GM23338 (cell line): ENCODE results near the gene EPHA10. TPM values are rescaled to one million over a fixed set of nuclear protein-coding genes. Genes with fewer than 3 reads are reported as not detected.

Source experiments
- ATAC-seq: fragments of 200-7000 bp; cut with Tn5 transposase; 3 replicates; pipeline ENCODE4 v1.9.1; 2020
- DNase-seq: peaks from one replicate; pipeline ENCODE4 v3.0.0-alpha.2; 2015; ENCODE audit warnings: low spot score
- H2AFZ ChIP-seq: fragments of 200-600 bp; sonication (generic); 2 replicates; pipeline ENCODE4 v1.8.0; 2016; ENCODE audit warnings: antibody characterized with exemption, mild to moderate bottlenecking, moderate library complexity
- H3F3A ChIP-seq: fragments of 200-600 bp; sonication (generic); replicated peaks from 2 replicates; pipeline ENCODE4 v1.8.0; 2017; ENCODE audit warnings: antibody characterized with exemption, mixed run types, low read depth
- H3K27ac ChIP-seq: fragments of 200-600 bp; sonication (generic); 2 replicates; pipeline ENCODE4 v1.6.1; 2016; ENCODE audit warnings: low read depth
- H3K27me3 ChIP-seq: fragments of 200-600 bp; sonication (generic); 2 replicates; pipeline ENCODE4 v1.8.0; 2016; ENCODE audit warnings: mild to moderate bottlenecking, mixed run types, moderate library complexity; ENCODE audit not compliant: insufficient read depth
- H3K36me3 ChIP-seq: fragments of 200-600 bp; sonication (generic); 2 replicates; pipeline ENCODE4 v1.8.0; 2016; ENCODE audit warnings: mild to moderate bottlenecking; ENCODE audit not compliant: insufficient read depth
- H3K4me1 ChIP-seq: fragments of 200-600 bp; sonication (generic); 2 replicates; pipeline ENCODE4 v1.8.0; 2016; ENCODE audit warnings: mild to moderate bottlenecking, moderate library complexity; ENCODE audit not compliant: insufficient read depth
- H3K4me2 ChIP-seq: fragments of 200-600 bp; sonication (generic); 2 replicates; pipeline ENCODE4 v1.7.1; 2017; ENCODE audit warnings: mixed run types
- H3K4me3 ChIP-seq: fragments of 200-600 bp; sonication (generic); 2 replicates; pipeline ENCODE4 v1.6.1; 2016; ENCODE audit warnings: mixed run types
- H3K79me2 ChIP-seq: fragments of 200-600 bp; sonication (generic); replicated peaks from 2 replicates; pipeline ENCODE4 v1.8.0; 2017; ENCODE audit warnings: mild to moderate bottlenecking; ENCODE audit not compliant: insufficient read depth
- H3K9me2 ChIP-seq: fragments of 200-600 bp; sonication (generic); 2 replicates; pipeline ENCODE4 v1.8.0; 2017; ENCODE audit not compliant: insufficient read depth
- H4K20me1 ChIP-seq: fragments of 200-600 bp; sonication (generic); replicated peaks from 2 replicates; pipeline ENCODE4 v1.8.0; 2017; ENCODE audit warnings: mild to moderate bottlenecking; ENCODE audit not compliant: insufficient read depth
- H3K27ac Mint-ChIP-seq: 2 replicates; pipeline ENCODE4 v1.8.0; 2020; ENCODE audit warnings: inconsistent platforms, mild to moderate bottlenecking, moderate library complexity, mixed read lengths
- H3K27me3 Mint-ChIP-seq: 3 replicates; pipeline ENCODE4 v1.8.0; 2022; ENCODE audit warnings: low read depth, mild to moderate bottlenecking, moderate library complexity, mixed read lengths, inconsistent platforms; ENCODE audit not compliant: insufficient read depth, poor library complexity
- H3K36me3 Mint-ChIP-seq: 3 replicates; pipeline ENCODE4 v1.8.0; 2021; ENCODE audit warnings: low read depth, mild to moderate bottlenecking, inconsistent platforms, moderate library complexity, mixed read lengths
- H3K4me1 Mint-ChIP-seq: 3 replicates; pipeline ENCODE4 v1.8.0; 2020; ENCODE audit warnings: mild to moderate bottlenecking, inconsistent platforms, mixed read lengths
- H3K4me3 Mint-ChIP-seq: 3 replicates; pipeline ENCODE4 v1.8.0; 2021; ENCODE audit warnings: moderate library complexity, mild to moderate bottlenecking, inconsistent platforms, mixed read lengths
- H3K9me3 Mint-ChIP-seq: 3 replicates; pipeline ENCODE4 v1.8.0; 2020; ENCODE audit warnings: moderate library complexity, mild to moderate bottlenecking, inconsistent platforms, mixed read lengths
- EZH2 ChIP-seq: fragments of 200-600 bp; sonication (generic); IDR thresholded peaks from one replicate; pipeline ENCODE4 v1.8.0; 2017; ENCODE audit warnings: antibody characterized with exemption, mild to moderate bottlenecking, low read depth; ENCODE audit not compliant: unreplicated experiment
- EZH2phosphoT487 ChIP-seq: fragments of 200-600 bp; sonication (generic); IDR thresholded peaks from one replicate; pipeline ENCODE4 v1.8.1; 2018; ENCODE audit warnings: antibody characterized with exemption; ENCODE audit not compliant: unreplicated experiment
- POLR2AphosphoS5 ChIP-seq: IDR thresholded peaks from 2 replicates; pipeline ENCODE4 v1.6.1; 2016; ENCODE audit warnings: antibody characterized with exemption, low read depth
- ZNF331 ChIP-seq: fragments of 250-450 bp; sonication (Bioruptor Pico); IDR thresholded peaks from 2 replicates; pipeline ENCODE4 v1.5.0; 2020; ENCODE audit warnings: low read depth, mild to moderate bottlenecking, moderate library complexity
- polyA plus RNA-seq: library from polyadenylated mRNA; unstranded; fragments of >200 nt; fragmentation: Nextera tagmentation; extraction: Ambion mirVana; gene quantifications from 2 replicates; pipeline ENCODE4 v1.2.1, GENCODE V29; 2016
- total RNA-seq: library from RNA; depleted of rRNA; stranded (reverse); fragments of >200 nt; shearing (Covaris generic); gene quantifications from 2 replicates; pipeline ENCODE4 v1.2.3, GENCODE V29; 2014
- TF ChIP-seq, protein P1 (sequence below): IDR thresholded peaks from one replicate; pipeline ENCODE4 v1.6.1; 2018; ENCODE audit warnings: antibody characterized with exemption; ENCODE audit not compliant: unreplicated experiment
- TF ChIP-seq, protein P2 (sequence below): IDR thresholded peaks from 2 replicates; pipeline ENCODE4 v1.6.1; 2016; ENCODE audit warnings: antibody characterized with exemption
- TF ChIP-seq, protein P3 (sequence below), 2 experiments: fragments of 200-600 bp in 1 of 2; sonication (generic) in 1 of 2; conservative IDR thresholded peaks; 2 replicates each; pipeline versions ENCODE4 v1.5.1 to v1.6.1; 2016 to 2017; ENCODE audit warnings: antibody characterized with exemption in 2 of 2, low read depth in 2 of 2, mild to moderate bottlenecking in 2 of 2, moderate library complexity in 1 of 2

The EPHA10 gene
- total and polyA plus RNA-seq, 2 experiments from 2014 or later, result 0.76 to 2.4 TPM

DNA sequence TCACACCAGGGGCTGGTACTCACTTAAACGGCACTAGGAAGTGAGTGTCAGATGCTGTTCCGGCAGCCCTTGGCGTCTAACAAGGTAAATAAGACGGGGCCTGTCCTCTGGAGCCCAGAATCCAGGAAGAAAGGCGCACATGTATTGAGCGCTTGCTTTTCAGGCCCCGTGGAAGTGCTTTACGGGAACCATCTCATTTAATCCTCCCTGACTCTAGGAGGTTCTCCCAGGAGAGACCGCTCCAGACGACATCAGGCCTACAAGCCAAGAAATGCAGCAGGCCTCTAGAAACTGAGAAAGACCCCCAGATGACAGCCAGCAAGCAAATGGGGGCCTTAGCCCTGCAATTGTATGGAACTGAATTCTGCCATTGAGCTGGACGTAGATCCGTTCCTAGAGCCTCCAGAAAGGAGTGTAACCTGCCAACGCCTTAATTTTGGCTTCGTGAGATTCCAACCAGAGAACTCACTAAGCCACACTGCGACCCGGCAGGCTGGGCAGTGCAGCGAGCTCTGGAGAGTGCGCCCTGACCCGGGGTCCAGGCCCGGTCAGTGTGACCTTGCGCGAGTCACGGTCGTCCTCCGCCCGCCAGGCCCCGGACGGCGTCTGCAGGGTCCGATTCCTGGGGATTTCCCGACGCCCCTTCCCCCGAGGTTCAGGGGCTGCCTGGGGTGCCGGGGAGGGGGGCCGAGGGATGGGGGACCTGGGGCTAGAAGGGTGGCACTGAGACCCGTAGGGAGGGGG is 28.2 kb upstream of the EPHA10 start:
- H3K27me3 Mint-ChIP-seq, result peaks cover 39% of the 10 kb centered on the region
- peaks cover 4% of the 10 kb centered on the region; the same call in 1 of the 3 replicates for H3K36me3 Mint-ChIP-seq
- Histone ChIP-seq H3K4me1 (peaks cover 6% of the 10 kb centered on the region), H3K27ac (no peak overlapping the region), H2AFZ (peak overlapping the region; percentile 91), H3F3A (peaks cover 11% of the 10 kb centered on the region; the same call in 1 of the 2 replicates), H3K79me2 (no peaks in the 10 kb centered on the region), H3K4me3 (peak overlapping the region; percentile 67), H3K9me2 (no peaks in the 10 kb centered on the region), H4K20me1 (peaks cover 5% of the 10 kb centered on the region; the same call in 1 of the 2 replicates), H3K27me3 (peaks cover 58% of the 10 kb centered on the region), H3K4me2 (peak overlapping the region; percentile 73), H3K36me3 (no peaks in the 10 kb centered on the region)
- H3K4me1 Mint-ChIP-seq, result peaks cover 12% of the 10 kb centered on the region
- no peaks in the 10 kb centered on the region for H3K9me3 Mint-ChIP-seq
- peak; percentile 29 for ATAC-seq
- H3K4me3 Mint-ChIP-seq, result peak overlapping the region; percentile 74
- H3K27ac Mint-ChIP-seq, result no peak overlapping the region
- DNase-seq, result peak; percentile 25
- TF ChIP-seq EZH2phosphoT487, result no peak
- TF ChIP-seq ZNF331 (CRISPR knock-in tag), result no peak
- TF ChIP-seq EZH2, result peak; percentile 46
- TF ChIP-seq POLR2AphosphoS5, result no peak

DNA sequence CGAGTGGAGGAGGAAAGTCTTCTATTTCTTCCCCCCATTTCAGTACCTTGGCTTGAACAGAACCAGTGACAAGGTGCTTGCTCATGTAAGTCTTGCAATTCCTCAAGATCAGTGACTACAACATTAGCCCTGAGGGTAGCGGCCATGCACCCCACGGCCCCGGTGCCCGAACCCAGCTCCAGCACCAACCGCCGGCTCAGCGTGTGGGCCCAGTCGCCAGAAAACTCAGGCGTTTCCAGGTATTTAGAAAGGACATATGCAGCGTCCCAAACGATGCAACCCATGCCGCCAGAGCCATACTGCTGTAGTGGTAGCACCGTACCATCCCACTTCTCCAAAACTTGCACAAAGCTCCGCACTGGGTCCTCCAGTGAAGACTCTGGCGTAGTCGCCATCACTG is 17.6 kb upstream of the EPHA10 start:
- no peaks in the 10 kb centered on the region for H3K4me1 Mint-ChIP-seq
- Histone ChIP-seq H3F3A (no peaks in the 10 kb centered on the region), H3K4me3 (no peak overlapping the region), H3K27ac (no peak overlapping the region), H3K27me3 (no peaks in the 10 kb centered on the region), H3K4me1 (no peaks in the 10 kb centered on the region), H3K4me2 (no peak overlapping the region), H3K9me2 (no peaks in the 10 kb centered on the region), H3K36me3 (no peaks in the 10 kb centered on the region), H3K79me2 (no peaks in the 10 kb centered on the region), H2AFZ (peak overlapping the region; percentile 32; the same call in 1 of the 2 replicates), H4K20me1 (no peaks in the 10 kb centered on the region)
- ATAC-seq (no peak), DNase-seq (no peak)
- no peak overlapping the region for H3K27ac Mint-ChIP-seq
- H3K9me3 Mint-ChIP-seq, result no peaks in the 10 kb centered on the region
- TF ChIP-seq, protein P1, sequence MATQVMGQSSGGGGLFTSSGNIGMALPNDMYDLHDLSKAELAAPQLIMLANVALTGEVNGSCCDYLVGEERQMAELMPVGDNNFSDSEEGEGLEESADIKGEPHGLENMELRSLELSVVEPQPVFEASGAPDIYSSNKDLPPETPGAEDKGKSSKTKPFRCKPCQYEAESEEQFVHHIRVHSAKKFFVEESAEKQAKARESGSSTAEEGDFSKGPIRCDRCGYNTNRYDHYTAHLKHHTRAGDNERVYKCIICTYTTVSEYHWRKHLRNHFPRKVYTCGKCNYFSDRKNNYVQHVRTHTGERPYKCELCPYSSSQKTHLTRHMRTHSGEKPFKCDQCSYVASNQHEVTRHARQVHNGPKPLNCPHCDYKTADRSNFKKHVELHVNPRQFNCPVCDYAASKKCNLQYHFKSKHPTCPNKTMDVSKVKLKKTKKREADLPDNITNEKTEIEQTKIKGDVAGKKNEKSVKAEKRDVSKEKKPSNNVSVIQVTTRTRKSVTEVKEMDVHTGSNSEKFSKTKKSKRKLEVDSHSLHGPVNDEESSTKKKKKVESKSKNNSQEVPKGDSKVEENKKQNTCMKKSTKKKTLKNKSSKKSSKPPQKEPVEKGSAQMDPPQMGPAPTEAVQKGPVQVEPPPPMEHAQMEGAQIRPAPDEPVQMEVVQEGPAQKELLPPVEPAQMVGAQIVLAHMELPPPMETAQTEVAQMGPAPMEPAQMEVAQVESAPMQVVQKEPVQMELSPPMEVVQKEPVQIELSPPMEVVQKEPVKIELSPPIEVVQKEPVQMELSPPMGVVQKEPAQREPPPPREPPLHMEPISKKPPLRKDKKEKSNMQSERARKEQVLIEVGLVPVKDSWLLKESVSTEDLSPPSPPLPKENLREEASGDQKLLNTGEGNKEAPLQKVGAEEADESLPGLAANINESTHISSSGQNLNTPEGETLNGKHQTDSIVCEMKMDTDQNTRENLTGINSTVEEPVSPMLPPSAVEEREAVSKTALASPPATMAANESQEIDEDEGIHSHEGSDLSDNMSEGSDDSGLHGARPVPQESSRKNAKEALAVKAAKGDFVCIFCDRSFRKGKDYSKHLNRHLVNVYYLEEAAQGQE, result no peak
- TF ChIP-seq, protein P2, sequence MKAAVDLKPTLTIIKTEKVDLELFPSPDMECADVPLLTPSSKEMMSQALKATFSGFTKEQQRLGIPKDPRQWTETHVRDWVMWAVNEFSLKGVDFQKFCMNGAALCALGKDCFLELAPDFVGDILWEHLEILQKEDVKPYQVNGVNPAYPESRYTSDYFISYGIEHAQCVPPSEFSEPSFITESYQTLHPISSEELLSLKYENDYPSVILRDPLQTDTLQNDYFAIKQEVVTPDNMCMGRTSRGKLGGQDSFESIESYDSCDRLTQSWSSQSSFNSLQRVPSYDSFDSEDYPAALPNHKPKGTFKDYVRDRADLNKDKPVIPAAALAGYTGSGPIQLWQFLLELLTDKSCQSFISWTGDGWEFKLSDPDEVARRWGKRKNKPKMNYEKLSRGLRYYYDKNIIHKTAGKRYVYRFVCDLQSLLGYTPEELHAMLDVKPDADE, result no peak
- TF ChIP-seq, protein P3, sequence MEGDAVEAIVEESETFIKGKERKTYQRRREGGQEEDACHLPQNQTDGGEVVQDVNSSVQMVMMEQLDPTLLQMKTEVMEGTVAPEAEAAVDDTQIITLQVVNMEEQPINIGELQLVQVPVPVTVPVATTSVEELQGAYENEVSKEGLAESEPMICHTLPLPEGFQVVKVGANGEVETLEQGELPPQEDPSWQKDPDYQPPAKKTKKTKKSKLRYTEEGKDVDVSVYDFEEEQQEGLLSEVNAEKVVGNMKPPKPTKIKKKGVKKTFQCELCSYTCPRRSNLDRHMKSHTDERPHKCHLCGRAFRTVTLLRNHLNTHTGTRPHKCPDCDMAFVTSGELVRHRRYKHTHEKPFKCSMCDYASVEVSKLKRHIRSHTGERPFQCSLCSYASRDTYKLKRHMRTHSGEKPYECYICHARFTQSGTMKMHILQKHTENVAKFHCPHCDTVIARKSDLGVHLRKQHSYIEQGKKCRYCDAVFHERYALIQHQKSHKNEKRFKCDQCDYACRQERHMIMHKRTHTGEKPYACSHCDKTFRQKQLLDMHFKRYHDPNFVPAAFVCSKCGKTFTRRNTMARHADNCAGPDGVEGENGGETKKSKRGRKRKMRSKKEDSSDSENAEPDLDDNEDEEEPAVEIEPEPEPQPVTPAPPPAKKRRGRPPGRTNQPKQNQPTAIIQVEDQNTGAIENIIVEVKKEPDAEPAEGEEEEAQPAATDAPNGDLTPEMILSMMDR (conservative IDR thresholded peaks at IDR 0.05; ENCODE audit: low read depth in 2 of 2), result no peak
- no peaks in the 10 kb centered on the region for H3K27me3 Mint-ChIP-seq
- no peaks in the 10 kb centered on the region for H3K36me3 Mint-ChIP-seq
- H3K4me3 Mint-ChIP-seq, result no peak overlapping the region
